GM12892 (cell line): ENCODE results near the gene CYCS.

Experiments used
- POLR2A ChIP-seq: IDR thresholded peaks from 2 replicates; pipeline ENCODE4 v1.6.1; 2011; ENCODE audit warnings: low read depth, low read length, control low read depth
- POLR2AphosphoS5 ChIP-seq: IDR thresholded peaks from 2 replicates; pipeline ENCODE4 v1.6.1; 2011; ENCODE audit warnings: low read depth, low read length, control low read depth
- TAF1 ChIP-seq: IDR thresholded peaks from 2 replicates; pipeline ENCODE4 v1.6.1; 2011; ENCODE audit warnings: low read depth, mild to moderate bottlenecking, control low read depth, low read length, borderline replicate concordance

- TF ChIP-seq POLR2A (no peak), POLR2AphosphoS5 (no peak), TAF1 (no peak)
These were observed 14.5 kb upstream of the CYCS start for GRCh38 chr7:25139536-25139935.
